Mesothelial cell of epicardium (in vitro differentiated cells): ENCODE data around the gene DMRTB1. TPM values are rescaled to one million over a fixed set of nuclear protein-coding genes. Genes with fewer than 3 reads are reported as not detected.

Experiments used
- DNase-seq, 2 experiments: peaks; one replicate each; pipeline ENCODE4 v3.0.0; 2021; ENCODE audit warnings: low spot score in 2 of 2; ENCODE audit not compliant: unreplicated experiment in 2 of 2
- H3K27ac Mint-ChIP-seq: 2 replicates; pipeline ENCODE4 v1.8.0; 2021; ENCODE audit warnings: mixed read lengths
- H3K27me3 Mint-ChIP-seq: 2 replicates; pipeline ENCODE4 v1.8.0; 2021; ENCODE audit warnings: low read depth, mixed read lengths
- H3K36me3 Mint-ChIP-seq: 2 replicates; pipeline ENCODE4 v1.8.0; 2021; ENCODE audit warnings: mixed read lengths
- H3K4me1 Mint-ChIP-seq: 2 replicates; pipeline ENCODE4 v1.8.0; 2021; ENCODE audit warnings: mixed read lengths
- H3K4me3 Mint-ChIP-seq: 2 replicates; pipeline ENCODE4 v1.8.0; 2021; ENCODE audit warnings: mild to moderate bottlenecking, moderate library complexity, mixed read lengths
- H3K9me3 Mint-ChIP-seq: 2 replicates; pipeline ENCODE4 v1.8.0; 2021; ENCODE audit warnings: mixed read lengths
- total RNA-seq: library from RNA; stranded (reverse); gene quantifications from 3 replicates; pipeline ENCODE4 v1.2.1, GENCODE V29; 2021
- TF ChIP-seq, protein P1 (sequence below): fragments of 200-600 bp; sonication (generic); IDR thresholded peaks from one replicate; pipeline ENCODE4 v1.5.0; 2021; ENCODE audit warnings: antibody characterized with exemption; ENCODE audit not compliant: unreplicated experiment

Gene DMRTB1
- total RNA-seq, 1 donor from 2014 or later: not detected

DNA sequence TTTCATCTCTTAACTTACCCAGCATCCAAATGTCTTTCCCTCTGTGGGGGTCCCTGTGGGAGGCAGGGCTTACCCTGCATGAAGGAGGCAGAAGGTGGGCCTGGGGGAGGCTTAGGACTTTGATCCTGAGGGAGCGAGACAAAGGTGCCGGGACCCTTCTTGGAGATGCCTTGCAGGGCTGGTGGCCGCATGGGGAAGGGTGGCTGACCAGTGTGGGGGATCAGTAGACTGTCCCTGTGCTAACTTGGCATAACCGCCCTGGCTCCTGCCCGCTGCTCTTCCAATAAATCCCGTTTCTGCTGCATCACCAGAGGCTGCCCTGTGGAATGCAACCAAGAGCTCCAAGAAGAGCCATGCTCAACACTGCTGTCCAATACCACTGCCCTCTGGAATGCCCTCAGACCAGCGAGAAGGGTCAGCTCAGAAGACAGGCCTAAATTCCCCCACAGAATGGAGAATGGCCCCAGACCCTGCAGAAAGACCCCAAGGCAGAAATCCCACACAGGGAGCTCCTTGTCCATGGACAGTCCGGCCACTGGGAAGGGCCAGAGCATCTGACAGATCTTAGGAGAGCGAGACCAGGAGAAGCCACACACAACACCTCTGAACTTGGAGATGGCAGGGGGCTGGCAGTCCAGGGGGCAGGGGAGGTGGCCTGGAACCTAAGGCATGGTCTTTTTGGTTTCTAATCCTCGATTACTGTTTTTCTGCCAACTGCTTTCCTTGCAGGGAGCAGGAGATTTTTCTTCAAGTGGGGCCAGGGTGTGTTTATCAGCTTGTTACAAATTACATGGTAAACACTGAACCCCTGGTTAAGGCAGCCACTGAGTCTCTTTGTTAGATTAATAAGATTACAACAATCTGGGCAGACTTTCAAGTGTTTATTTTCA, 46.7 kb upstream of the DMRTB1 start:
- H3K27ac Mint-ChIP-seq: no peak overlapping the region
- H3K4me3 Mint-ChIP-seq: no peak overlapping the region
- no peaks in the 10 kb centered on the region for H3K36me3 Mint-ChIP-seq
- TF ChIP-seq, protein P1, sequence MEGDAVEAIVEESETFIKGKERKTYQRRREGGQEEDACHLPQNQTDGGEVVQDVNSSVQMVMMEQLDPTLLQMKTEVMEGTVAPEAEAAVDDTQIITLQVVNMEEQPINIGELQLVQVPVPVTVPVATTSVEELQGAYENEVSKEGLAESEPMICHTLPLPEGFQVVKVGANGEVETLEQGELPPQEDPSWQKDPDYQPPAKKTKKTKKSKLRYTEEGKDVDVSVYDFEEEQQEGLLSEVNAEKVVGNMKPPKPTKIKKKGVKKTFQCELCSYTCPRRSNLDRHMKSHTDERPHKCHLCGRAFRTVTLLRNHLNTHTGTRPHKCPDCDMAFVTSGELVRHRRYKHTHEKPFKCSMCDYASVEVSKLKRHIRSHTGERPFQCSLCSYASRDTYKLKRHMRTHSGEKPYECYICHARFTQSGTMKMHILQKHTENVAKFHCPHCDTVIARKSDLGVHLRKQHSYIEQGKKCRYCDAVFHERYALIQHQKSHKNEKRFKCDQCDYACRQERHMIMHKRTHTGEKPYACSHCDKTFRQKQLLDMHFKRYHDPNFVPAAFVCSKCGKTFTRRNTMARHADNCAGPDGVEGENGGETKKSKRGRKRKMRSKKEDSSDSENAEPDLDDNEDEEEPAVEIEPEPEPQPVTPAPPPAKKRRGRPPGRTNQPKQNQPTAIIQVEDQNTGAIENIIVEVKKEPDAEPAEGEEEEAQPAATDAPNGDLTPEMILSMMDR: no peak
- H3K27me3 Mint-ChIP-seq: peaks cover 18% of the 10 kb centered on the region
- DNase-seq: no peak
- H3K4me1 Mint-ChIP-seq: peaks cover 14% of the 10 kb centered on the region
- no peaks in the 10 kb centered on the region for H3K9me3 Mint-ChIP-seq

DNA sequence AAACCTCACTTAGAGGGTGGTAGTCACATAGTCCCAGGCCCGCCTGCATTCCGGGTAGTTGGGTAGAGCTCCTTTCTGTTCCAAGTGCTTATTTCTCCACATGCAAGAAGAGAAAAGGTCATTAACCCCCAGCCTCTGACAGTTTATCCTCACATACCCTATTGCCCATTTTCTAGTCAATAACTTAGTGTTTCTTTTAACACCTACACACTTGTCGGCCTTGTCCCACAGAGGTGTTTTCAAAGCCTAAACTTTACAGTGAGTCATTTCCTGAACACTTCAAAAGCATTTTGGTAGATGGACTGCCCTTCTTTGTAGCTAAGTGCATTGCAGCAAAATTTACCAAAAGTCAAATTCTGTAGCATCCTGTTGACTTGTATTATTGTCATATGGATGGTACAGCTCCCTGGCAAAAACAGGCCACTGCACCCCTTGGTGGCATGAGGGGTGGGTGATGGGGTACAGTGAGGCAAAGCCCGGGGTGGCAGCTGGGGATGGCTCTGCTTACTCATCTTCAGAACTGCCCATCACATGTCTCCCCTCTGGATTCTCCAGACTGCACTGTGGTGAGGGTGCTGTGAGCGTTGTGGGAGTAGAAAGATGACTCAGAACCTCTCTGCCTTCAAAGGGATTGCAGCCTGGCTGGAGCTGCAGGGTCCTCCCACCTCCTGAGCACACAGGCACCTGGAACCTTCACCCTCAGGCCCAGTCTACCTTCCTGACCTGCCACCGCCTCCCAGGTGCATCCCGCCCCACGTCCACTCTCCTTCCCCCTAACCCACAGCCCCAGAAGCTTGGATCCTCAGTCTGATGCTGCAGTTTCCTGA, 45.8 kb upstream of the DMRTB1 start:
- Mint-ChIP-seq H3K4me1 (peaks cover 18% of the 10 kb centered on the region), H3K27me3 (peaks cover 14% of the 10 kb centered on the region), H3K4me3 (no peak overlapping the region), H3K27ac (no peak overlapping the region), H3K36me3 (no peaks in the 10 kb centered on the region), H3K9me3 (no peaks in the 10 kb centered on the region)
- TF ChIP-seq, protein P1: no peak
- no peak for DNase-seq

DNA sequence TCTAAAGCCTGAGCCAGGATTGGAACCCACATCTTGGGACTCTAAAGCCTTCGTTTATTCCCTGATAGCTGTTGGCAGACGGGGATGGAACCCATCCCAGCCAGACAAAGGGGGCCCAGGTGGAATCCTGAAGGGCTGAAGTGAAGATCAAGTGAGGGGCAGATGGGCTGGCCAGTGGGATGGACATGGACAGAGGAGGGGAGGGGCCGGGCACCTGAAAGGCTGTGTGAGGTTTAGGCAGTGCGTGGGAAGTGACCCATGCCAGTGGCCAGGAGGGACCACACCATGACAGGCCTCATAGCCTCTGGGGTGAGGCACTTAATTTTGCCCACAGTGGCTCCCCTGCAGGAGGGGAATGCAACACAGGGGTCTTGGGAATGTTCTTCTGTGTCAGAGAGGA, 44.6 kb upstream of the DMRTB1 start:
- H3K27ac Mint-ChIP-seq: no peak overlapping the region
- H3K9me3 Mint-ChIP-seq: no peaks in the 10 kb centered on the region
- DNase-seq: no peak
- no peaks in the 10 kb centered on the region for H3K36me3 Mint-ChIP-seq
- H3K4me3 Mint-ChIP-seq: no peak overlapping the region
- TF ChIP-seq, protein P1: no peak
- H3K27me3 Mint-ChIP-seq: peaks cover 16% of the 10 kb centered on the region
- H3K4me1 Mint-ChIP-seq: peaks cover 18% of the 10 kb centered on the region

DNA sequence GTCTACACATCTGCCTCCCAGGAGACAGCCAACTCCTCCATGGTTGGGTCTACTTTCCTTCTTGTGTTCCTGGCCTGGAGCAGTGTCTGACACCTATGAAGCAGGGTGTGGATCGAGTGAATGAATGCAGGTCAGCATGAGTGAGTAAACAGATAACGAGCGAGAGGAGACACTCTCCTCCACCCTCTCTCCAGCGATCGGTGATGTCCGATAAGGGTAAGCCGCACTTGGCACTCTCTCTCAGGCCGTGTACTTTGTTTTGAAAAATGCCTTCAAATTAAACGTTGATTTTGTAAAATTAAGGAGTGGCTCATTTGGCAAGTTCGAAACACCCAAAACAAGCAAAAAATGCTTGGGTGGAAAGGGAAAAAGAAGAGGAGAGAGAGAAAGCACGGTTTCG, 43.8 kb upstream of the DMRTB1 start:
- H3K9me3 Mint-ChIP-seq: no peaks in the 10 kb centered on the region

DNA sequence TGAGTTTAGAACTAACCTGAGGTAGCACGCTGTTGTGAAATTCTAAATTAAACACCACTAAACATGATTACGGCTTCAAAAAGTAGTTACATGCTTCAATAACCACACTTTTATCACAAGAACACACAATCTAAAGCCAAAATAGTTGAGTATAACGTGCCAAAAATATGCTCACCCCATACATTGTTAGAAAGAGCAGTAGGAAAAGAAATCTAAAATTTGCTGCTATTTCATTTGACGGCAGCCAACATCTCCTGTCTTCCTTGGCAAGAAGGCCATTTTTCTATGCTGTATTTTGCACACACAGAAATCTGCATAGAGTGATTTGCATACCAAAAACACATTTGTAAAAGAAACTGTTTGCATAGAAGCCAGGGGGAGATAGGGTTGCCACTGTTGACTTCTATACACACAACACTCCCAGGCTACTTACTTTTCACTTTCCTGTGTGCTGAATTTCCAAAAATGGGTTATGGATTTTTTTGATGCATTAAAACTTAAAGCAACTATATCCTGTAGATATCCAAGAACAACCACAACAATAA, 42.9 kb upstream of the DMRTB1 start:
- H3K27me3 Mint-ChIP-seq: peaks cover 15% of the 10 kb centered on the region
- peaks cover 5% of the 10 kb centered on the region for H3K9me3 Mint-ChIP-seq
- H3K4me3 Mint-ChIP-seq: no peak overlapping the region
- DNase-seq: no peak
- no peaks in the 10 kb centered on the region for H3K36me3 Mint-ChIP-seq
- H3K4me1 Mint-ChIP-seq: peaks cover 9% of the 10 kb centered on the region
- TF ChIP-seq, protein P1: no peak
- no peak overlapping the region for H3K27ac Mint-ChIP-seq

More for the DNA sequence above, 43.8 kb upstream of the DMRTB1 start:
- DNase-seq: no peak
- TF ChIP-seq, protein P1: no peak
- Mint-ChIP-seq H3K36me3 (no peaks in the 10 kb centered on the region), H3K27me3 (peaks cover 13% of the 10 kb centered on the region), H3K27ac (no peak overlapping the region), H3K4me1 (peaks cover 13% of the 10 kb centered on the region), H3K4me3 (no peak overlapping the region)
